ENCODE data around the gene AUP1. TPM values are rescaled to one million over a fixed set of nuclear protein-coding genes. Genes with fewer than 3 reads are reported as not detected.

AUP1 gene
- total RNA-seq, 1 donor from 2014 or later: 143 TPM

- no peak for TF ChIP-seq CTCF (IDR thresholded peaks at IDR 0.05; ENCODE audit: insufficient read depth, low read length, poor library complexity, severe bottlenecking)
- DNase-seq (ENCODE audit: low read depth): no peak
- no peak overlapping the region for H3K4me3 ChIP-seq (ENCODE audit: low read depth, low read length)
- H3K27me3 ChIP-seq (ENCODE audit: control insufficient read depth, insufficient read depth, low read length): no peaks in the 10 kb centered on the region
- H3K36me3 ChIP-seq (ENCODE audit: control insufficient read depth, insufficient read depth, low read length): no peaks in the 10 kb centered on the region
These were observed 22.7 kb upstream of the AUP1 start for GRCh38 chr2:74551942-74552913.

GRCh38 chr2:74551530-74551929 lies 22.0 kb upstream of the AUP1 start:
- H3K36me3 ChIP-seq (ENCODE audit: control insufficient read depth, insufficient read depth, low read length): no peaks in the 10 kb centered on the region
- no peak for DNase-seq (ENCODE audit: low read depth)
- no peaks in the 10 kb centered on the region for H3K27me3 ChIP-seq (ENCODE audit: control insufficient read depth, insufficient read depth, low read length)
- TF ChIP-seq CTCF (IDR thresholded peaks at IDR 0.05; ENCODE audit: insufficient read depth, low read length, poor library complexity, severe bottlenecking): no peak
- no peak overlapping the region for H3K4me3 ChIP-seq (ENCODE audit: low read depth, low read length)

- Histone ChIP-seq H3K4me3 (ENCODE audit: low read depth, low read length) (no peak overlapping the region), H3K27me3 (ENCODE audit: control insufficient read depth, insufficient read depth, low read length) (no peaks in the 10 kb centered on the region), H3K36me3 (ENCODE audit: control insufficient read depth, insufficient read depth, low read length) (no peaks in the 10 kb centered on the region)
- TF ChIP-seq CTCF (IDR thresholded peaks at IDR 0.05; ENCODE audit: insufficient read depth, low read length, poor library complexity, severe bottlenecking): no peak
- no peak for DNase-seq (ENCODE audit: low read depth)
These were observed 20.7 kb upstream of the AUP1 start for GRCh38 chr2:74550231-74550630.

- no peak for TF ChIP-seq CTCF (IDR thresholded peaks at IDR 0.05; ENCODE audit: insufficient read depth, low read length, poor library complexity, severe bottlenecking)
- Histone ChIP-seq H3K4me3 (ENCODE audit: low read depth, low read length) (peak overlapping the region; percentile 58), H3K27me3 (ENCODE audit: control insufficient read depth, insufficient read depth, low read length) (no peaks in the 10 kb centered on the region), H3K36me3 (ENCODE audit: control insufficient read depth, insufficient read depth, low read length) (no peaks in the 10 kb centered on the region)
- no peak for DNase-seq (ENCODE audit: low read depth)
These were observed 19.7 kb upstream of the AUP1 start for GRCh38 chr2:74548900-74549826.

GRCh38 chr2:74548285-74548899 lies 18.9 kb upstream of the AUP1 start:
- no peak for TF ChIP-seq CTCF (IDR thresholded peaks at IDR 0.05; ENCODE audit: insufficient read depth, low read length, poor library complexity, severe bottlenecking)
- Histone ChIP-seq H3K36me3 (ENCODE audit: control insufficient read depth, insufficient read depth, low read length) (no peaks in the 10 kb centered on the region), H3K4me3 (ENCODE audit: low read depth, low read length) (peak overlapping the region; percentile 58), H3K27me3 (ENCODE audit: control insufficient read depth, insufficient read depth, low read length) (no peaks in the 10 kb centered on the region)
- DNase-seq (ENCODE audit: low read depth): no peak

All from kidney epithelial cell (primary cell).